GM19463 (cell line): Measurements from ENCODE around the gene TMEM135.
A peak's percentile ranks its signal among the peaks of the same experiment; 100 is the strongest.
"Not testable (repeated sequence)": the region's sequence is repeated elsewhere in the genome, so short reads cannot be mapped to it uniquely, and the experiment has no call there.

Experiments
- ATAC-seq: cut with Tn5 transposase; IDR thresholded peaks from one replicate; pipeline ENCODE4 v1.9.1; 2021; ENCODE audit warnings: mild to moderate bottlenecking, moderate library complexity; ENCODE audit not compliant: unreplicated experiment

Gene TMEM135

DNA sequence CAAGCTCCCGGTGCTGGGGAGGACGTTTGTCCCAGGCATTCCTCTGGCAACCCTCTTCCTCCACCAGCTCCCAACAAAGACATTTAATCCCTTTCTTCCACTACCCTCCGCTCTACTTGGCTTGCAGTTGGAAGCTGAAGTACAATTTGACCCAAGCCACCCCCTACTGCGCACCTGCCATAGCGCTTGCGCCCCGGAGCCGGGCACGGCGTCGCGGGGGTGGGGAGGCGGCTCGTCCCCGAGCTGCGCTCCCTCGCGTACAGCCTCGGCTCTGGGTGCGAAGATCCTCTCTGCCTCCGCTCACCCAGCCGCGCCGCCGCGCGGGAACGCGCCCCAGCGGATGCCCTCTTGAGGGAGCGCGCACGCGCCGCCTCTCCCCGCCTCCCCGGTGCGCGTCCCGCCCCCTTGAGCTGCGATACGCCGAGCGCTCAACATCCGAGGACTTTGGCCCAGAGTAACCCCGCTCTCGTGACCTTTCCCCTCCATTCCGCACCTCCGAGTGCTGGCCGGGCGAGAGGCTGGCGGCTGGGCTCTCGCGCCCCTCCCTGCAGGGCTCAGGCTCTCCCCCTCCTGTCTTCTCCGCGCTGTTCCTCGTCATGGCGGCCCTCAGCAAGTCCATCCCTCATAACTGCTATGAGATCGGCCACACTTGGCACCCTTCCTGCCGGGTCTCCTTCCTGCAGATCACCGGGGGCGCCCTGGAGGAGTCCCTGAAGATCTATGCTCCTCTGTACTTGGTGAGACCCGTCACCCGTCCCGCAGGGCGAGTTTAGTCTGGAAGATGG lies at the start of gene TMEM135:
Gene TMEM135, plus strand, starts transcription at position 485 of the 785 bp plus-strand sequence. Its CDS starts 112 bp downstream, at position 597.
- peak; percentile 97 for ATAC-seq

- no peak for ATAC-seq
These were observed 49.3 kb upstream of the TMEM135 start for GRCh38 chr11:86988351-86988881.

- no peak for ATAC-seq
These were observed 47.7 kb upstream of the TMEM135 start for GRCh38 chr11:86990031-86990430.

DNA sequence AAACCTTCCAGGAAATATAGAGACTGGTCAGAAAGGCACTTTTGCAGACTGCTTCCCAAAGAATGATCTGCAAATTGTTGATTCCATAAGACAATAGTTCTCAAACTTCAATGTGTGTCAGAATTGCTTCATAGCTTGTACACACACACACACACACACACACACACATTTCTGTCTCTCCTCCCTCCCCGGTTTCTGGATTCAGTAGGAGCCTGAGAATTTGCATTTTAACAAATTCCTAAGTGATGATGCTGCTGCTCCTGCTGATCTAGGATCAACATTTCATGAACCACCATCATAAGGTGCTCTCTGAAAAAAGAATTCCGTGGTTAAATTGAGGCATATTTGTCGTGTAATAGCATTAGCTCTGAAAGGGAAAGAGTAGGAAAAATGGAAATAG lies 47.2 kb upstream of the TMEM135 start:
- ATAC-seq: no peak

GRCh38 chr11:86991341-86991740 lies 46.4 kb upstream of the TMEM135 start:
- no peak for ATAC-seq

DNA sequence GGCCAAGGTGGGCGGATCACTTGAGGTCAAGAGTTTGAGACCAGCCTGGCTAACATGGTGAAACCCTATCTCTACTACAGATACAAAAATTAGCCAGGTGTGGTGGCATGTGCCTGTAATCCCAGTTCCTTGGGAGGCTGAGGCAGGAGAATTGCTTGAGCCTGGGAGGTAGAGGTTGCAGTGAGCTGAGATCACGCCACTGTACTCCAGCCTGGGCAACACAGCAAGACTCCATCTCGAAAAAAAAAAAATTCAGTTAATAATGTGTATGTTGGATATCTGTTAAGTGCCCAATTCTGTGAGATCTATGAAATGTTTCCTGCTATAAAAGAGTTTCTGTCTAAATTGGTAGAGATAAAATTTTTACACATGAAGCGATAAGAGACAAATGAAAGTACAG lies 45.4 kb upstream of the TMEM135 start:
- not testable (repeated sequence) for ATAC-seq

- ATAC-seq: no peak
These were observed 44.7 kb upstream of the TMEM135 start for GRCh38 chr11:86993031-86993430.

DNA sequence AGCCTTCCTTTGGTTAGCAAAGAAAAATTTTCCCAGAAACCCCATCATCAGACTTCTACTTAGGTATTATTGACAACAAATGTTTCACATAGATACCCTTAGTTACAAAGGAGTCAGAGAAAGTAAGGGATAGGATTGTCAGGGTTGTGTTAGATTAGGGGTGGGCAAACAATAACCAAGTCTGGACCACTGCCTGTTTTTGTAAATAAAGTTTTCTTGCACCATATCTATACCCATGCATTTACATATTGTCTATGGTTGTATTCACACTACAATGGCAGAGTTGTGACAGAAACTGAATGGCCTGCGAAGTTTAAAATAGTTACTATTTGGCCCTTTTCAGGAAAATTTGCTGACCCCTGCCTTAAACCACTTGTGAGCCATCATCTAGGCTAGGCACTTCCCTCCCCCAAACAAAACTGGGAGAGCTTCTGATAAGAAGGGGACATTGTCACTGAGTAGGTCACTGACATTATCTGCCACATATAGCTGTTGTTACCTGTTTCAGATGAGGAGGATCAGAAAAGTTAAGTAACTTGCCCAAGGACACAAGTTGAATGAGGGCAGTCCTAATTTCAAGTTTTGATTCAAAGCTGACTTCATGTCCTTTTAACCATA lies 40.7 kb upstream of the TMEM135 start:
- no peak for ATAC-seq

GRCh38 chr11:86999388-86999787 lies 38.3 kb upstream of the TMEM135 start:
- ATAC-seq: no peak

DNA sequence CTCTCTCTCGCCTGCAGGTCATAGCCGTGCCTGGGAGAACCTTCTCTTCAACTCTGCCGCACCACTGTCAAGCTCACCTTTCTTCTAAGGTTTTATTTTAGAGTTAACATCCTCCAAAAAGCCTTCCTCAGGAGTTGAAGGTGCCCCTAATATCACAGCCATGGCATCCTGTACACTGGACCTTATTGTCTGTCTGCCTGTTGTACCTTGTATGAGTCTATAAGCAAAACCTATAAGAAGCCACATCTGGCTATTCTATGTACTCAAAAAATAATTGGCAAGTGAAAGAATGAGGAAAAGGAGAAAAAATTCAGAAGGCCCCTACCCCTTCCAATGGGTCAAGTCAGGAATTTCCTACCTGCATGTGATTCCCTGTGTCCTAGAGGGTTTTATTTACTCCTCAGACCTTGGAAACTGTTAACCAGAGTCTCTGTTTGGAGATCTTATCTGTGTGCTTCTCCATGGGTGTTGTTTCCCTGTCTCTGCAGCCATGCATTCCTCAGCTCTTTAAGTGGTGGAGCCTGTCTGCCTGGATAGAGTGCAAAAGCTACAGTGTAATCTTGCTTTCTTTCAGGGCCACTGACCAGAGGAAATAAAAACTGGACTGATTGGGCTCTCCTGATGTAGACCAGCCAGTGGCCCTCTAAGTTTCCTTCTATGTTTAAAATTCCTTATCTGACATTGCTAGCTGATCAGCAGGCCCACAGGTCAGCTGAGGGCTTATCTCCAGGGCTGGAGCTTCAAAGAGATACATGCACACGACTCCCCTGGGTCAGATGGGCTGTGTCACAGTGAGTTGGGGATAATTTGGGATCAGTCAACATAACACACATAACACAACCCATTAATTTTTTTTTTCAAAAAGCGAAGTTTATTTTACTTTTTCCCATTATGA lies 37.6 kb upstream of the TMEM135 start:
- no peak for ATAC-seq

DNA sequence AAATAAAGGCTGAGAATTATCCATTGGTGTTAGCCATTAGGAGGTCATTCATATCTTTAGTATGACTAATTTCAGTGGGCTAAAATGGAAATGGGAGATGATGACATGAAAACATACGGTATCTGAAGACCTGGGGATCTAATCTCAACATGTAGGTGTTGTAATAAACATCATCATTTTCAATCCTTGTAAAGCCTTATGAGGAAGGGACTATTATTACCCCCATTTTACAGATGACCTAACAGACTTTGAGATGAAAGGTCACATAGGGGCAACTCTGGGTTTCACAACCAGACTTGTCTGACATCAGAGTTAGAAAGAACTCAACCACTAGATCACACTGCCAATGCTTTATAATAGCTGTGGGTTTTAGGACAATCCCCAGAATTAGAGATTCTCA lies 34.8 kb upstream of the TMEM135 start:
- ATAC-seq: no peak

DNA sequence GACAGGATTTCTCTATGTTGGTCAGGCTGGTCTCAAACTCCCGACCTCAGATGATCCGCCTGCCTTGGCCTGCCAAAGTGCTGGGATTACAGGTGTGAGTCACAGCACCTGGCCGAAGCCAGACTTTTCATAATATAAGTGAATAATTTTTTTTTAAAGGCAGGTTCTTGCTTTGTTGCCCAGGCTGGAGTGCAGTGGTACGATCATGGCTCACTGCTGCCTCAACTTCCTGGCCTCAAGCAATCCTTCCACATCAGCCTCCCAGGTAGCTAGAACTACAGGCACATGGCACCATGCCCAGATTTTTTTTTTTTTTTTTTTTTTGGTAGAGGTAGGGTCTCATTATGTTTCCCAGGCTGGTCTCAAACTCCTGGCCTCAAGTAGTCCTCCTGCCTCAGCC lies 33.5 kb upstream of the TMEM135 start:
- ATAC-seq: not testable (repeated sequence)

DNA sequence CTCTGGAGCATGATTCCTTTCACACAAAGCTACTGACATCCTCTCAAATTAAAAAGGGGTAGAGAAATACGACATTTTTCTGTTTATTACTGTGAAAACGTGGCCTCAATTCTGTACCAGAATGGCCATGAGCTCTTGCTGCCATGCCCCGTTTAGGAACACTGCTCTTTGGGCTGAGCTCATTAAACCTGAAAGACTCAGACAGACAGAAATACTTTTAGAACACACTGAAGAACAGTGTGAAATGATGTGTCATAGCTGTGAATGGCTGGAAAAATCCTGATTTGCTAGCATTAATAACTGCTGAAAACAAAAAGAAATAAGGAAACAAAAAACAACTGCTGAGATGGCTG lies 32.2 kb upstream of the TMEM135 start:
- no peak for ATAC-seq

DNA sequence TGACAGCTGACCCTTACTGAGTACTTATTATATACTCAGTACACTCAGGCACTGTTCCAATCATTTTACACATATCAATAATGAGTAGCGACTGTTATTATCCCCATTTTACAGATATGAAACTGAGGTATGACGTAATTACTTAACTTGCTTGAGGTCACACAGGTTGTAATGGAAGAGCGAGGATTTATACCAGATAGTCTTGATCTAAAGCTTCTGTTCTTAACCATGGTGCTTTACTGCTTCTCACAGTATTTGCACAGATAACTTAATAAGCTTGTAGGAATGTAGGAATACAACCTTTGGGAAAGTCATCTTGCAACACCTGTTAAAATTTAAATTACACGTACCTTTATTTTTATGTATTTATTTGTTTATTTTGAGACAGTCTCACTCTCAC lies 31.7 kb upstream of the TMEM135 start:
- no peak for ATAC-seq

GRCh38 chr11:87007963-87008362 lies 29.8 kb upstream of the TMEM135 start:
- no peak for ATAC-seq

GRCh38 chr11:87012089-87012488 lies 25.6 kb upstream of the TMEM135 start:
- no peak for ATAC-seq

GRCh38 chr11:87012673-87013072 lies 25.1 kb upstream of the TMEM135 start:
- no peak for ATAC-seq

DNA sequence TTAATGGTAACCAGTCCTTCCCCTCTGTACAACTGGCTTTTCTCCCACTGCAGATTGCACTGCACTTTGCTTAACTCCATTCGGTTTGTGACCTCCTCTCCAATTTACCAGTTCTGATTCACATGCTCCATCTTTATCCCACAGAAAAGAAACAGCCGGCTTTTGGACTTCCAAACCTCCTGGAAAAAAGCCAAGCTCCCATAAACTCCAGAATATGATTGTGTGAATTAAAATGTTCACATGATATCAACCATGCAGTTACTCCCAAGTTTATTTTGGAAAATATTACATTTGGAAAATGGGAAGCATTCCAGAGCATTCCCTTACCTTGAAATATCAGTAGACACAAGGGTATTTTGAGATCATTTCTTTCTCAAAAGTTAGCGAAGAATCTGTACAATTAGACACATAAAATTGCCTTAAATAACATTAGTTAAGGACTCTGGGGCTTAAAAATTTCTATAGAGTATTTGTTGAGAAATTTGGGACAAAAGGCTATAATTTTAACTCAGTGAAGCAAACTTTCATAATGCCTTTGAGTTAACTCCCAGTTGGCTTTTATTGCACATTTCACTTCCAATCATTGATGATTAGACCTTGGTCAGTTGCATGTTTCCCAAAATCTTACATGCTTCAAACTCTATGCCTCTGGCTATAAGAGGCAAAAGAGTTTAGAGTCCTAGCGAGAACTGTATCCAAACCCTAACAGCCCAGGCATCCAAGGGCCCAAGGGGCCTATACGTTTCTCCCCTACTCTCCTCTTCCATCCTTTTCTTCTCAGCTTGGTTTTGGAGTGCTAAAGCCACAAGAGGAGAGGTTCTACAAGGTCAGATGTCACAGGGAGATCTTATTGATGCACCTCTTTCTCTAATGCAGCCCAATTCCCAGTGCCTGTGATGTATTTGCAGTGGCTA lies 23.6 kb upstream of the TMEM135 start:
- no peak for ATAC-seq

- ATAC-seq: no peak
These were observed 22.1 kb upstream of the TMEM135 start for GRCh38 chr11:87015645-87016044.

DNA sequence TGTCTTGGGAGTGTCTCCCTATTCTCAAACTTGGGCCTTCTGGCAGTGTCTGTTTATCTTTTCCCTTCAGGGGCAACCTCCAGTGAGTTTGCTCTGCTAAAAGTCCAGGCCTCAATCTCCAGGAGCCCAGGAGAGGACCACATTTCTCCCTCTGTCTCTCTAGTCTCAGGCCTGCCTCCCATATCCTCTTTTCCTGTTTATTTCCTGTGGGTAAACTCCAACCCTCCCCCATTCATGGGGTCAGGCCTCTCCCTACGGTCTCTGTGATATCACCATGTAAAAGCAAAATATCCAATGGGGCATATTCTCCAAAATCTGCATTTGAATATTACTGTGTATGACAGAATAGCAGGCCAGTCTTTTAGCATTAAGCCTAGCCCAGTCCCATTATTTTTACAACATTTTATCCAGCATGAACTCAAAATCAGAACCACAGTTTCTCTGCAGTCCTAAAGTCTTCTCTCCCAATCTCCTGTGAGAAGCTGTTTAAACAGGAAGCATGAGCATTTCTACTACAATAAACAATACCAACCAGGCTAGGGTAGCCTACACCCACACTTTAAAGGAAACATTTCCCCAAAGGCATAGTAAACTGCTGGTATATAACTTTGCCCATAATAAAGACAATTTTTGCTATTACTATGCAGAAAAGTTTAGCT lies 18.0 kb upstream of the TMEM135 start:
- no peak for ATAC-seq
